Upper lobe of right lung (tissue), 1 donor: Measurements from ENCODE around the gene PIK3AP1. TPM values are rescaled to one million over a fixed set of nuclear protein-coding genes. Genes with fewer than 3 reads are reported as not detected.

ENCODE experiments used
- ATAC-seq: fragments of 200-7000 bp; cut with Tn5 transposase; one replicate; pipeline ENCODE4 v1.9.1; 2020; ENCODE audit warnings: mild to moderate bottlenecking, moderate library complexity
- DNase-seq: peaks from one replicate; pipeline ENCODE4 v3.0.0-alpha.2; 2020
- H3K27ac ChIP-seq: fragments of 200-600 bp; one replicate; pipeline ENCODE4 v1.8.0; 2022
- H3K27me3 ChIP-seq: fragments of 200-600 bp; one replicate; pipeline ENCODE4 v1.8.0; 2022; ENCODE audit warnings: mild to moderate bottlenecking
- H3K36me3 ChIP-seq: fragments of 200-600 bp; one replicate; pipeline ENCODE4 v1.8.0; 2022
- H3K4me1 ChIP-seq: fragments of 200-600 bp; one replicate; pipeline ENCODE4 v1.8.0; 2022
- H3K4me3 ChIP-seq: fragments of 200-600 bp; one replicate; pipeline ENCODE4 v1.8.0; 2022; ENCODE audit warnings: mild to moderate bottlenecking
- H3K9me3 ChIP-seq: fragments of 200-600 bp; one replicate; pipeline ENCODE4 v1.8.0; 2022
- CTCF ChIP-seq: fragments of 200-600 bp; IDR thresholded peaks from one replicate; pipeline ENCODE4 v1.8.0; 2022; ENCODE audit warnings: antibody characterized with exemption
- intact Hi-C: fragments of 100-400 bp; cut with DNase I; formaldehyde crosslinking; loops from one replicate; pipeline ENCODE4 v1.11.0; 2022
- total RNA-seq: library from RNA; stranded (reverse); fragmentation: NEBNext Ultra II Directional; extraction: Animal tissue kit (Norgen Biotek cat#: 25700); gene quantifications from one replicate; pipeline ENCODE4 v1.2.1, GENCODE V29; 2021
- donor health status: DM: no; HTN: yes; CAD: no; lungs with severe emphysema.

PIK3AP1 gene
- total RNA-seq, 1 donor from 2014 or later, result 65.2 TPM

GRCh38 chr10:96608805-96609204 lies 111.5 kb downstream of the PIK3AP1 start:
- TF ChIP-seq CTCF, result no peak
- intact Hi-C loops, result no loop called here
- H3K27ac ChIP-seq, result no peak overlapping the region

GRCh38 chr10:96608262-96608661 lies 112.1 kb downstream of the PIK3AP1 start:
- H3K36me3 ChIP-seq, result no peaks in the 10 kb centered on the region
- H3K27me3 ChIP-seq, result no peaks in the 10 kb centered on the region
- no peak overlapping the region for H3K27ac ChIP-seq
- no peaks in the 10 kb centered on the region for H3K9me3 ChIP-seq
- DNase-seq, result no peak
- no peak for TF ChIP-seq CTCF
- no peak for ATAC-seq
- no peaks in the 10 kb centered on the region for H3K4me1 ChIP-seq
- H3K4me3 ChIP-seq, result no peak overlapping the region
- intact Hi-C loops, result no loop called here

More at GRCh38 chr10:96608805-96609204, 111.5 kb downstream of the PIK3AP1 start:
- H3K36me3 ChIP-seq, result no peaks in the 10 kb centered on the region
- no peaks in the 10 kb centered on the region for H3K4me1 ChIP-seq
- no peak for DNase-seq
- H3K27me3 ChIP-seq, result no peaks in the 10 kb centered on the region
- no peak overlapping the region for H3K4me3 ChIP-seq
- H3K9me3 ChIP-seq, result no peaks in the 10 kb centered on the region
- no peak for ATAC-seq

GRCh38 chr10:96606946-96607345 lies 113.4 kb downstream of the PIK3AP1 start:
- intact Hi-C loops, result no loop called here
- Histone ChIP-seq H3K36me3 (no peaks in the 10 kb centered on the region), H3K27me3 (no peaks in the 10 kb centered on the region), H3K9me3 (no peaks in the 10 kb centered on the region), H3K4me1 (no peaks in the 10 kb centered on the region), H3K27ac (no peak overlapping the region), H3K4me3 (no peak overlapping the region)
- ATAC-seq (no peak), DNase-seq (no peak)
- TF ChIP-seq CTCF, result no peak

- DNase-seq (no peak), ATAC-seq (no peak)
- no peak for TF ChIP-seq CTCF
- H3K27me3 ChIP-seq, result no peaks in the 10 kb centered on the region
- no peak overlapping the region for H3K27ac ChIP-seq
- intact Hi-C loops, result no loop called here
- H3K4me3 ChIP-seq, result no peak overlapping the region
- no peaks in the 10 kb centered on the region for H3K36me3 ChIP-seq
- H3K4me1 ChIP-seq, result no peaks in the 10 kb centered on the region
- H3K9me3 ChIP-seq, result no peaks in the 10 kb centered on the region
Measured at GRCh38 chr10:96606216-96606615, 114.1 kb downstream of the PIK3AP1 start.

- H3K4me3 ChIP-seq, result no peak overlapping the region
- H3K36me3 ChIP-seq, result peaks cover 6% of the 10 kb centered on the region
- H3K9me3 ChIP-seq, result no peaks in the 10 kb centered on the region
- TF ChIP-seq CTCF, result no peak
- no peaks in the 10 kb centered on the region for H3K27me3 ChIP-seq
- DNase-seq (no peak), ATAC-seq (no peak)
- intact Hi-C loops, result no loop called here
- H3K4me1 ChIP-seq, result no peaks in the 10 kb centered on the region
- H3K27ac ChIP-seq, result no peak overlapping the region
Measured at GRCh38 chr10:96600337-96600736, 120.0 kb downstream of the PIK3AP1 start.

GRCh38 chr10:96598846-96599245 lies 121.5 kb downstream of the PIK3AP1 start:
- H3K9me3 ChIP-seq, result no peaks in the 10 kb centered on the region
- peaks cover 9% of the 10 kb centered on the region for H3K36me3 ChIP-seq
- ATAC-seq, result no peak
- no peak for DNase-seq
- no peak overlapping the region for H3K4me3 ChIP-seq
- H3K27me3 ChIP-seq, result no peaks in the 10 kb centered on the region
- TF ChIP-seq CTCF, result no peak
- H3K27ac ChIP-seq, result no peak overlapping the region
- no peaks in the 10 kb centered on the region for H3K4me1 ChIP-seq
- intact Hi-C loops, result no loop called here
